ENCODE data around the gene COQ7. TPM values are rescaled to one million over a fixed set of nuclear protein-coding genes. Genes with fewer than 3 reads are reported as not detected.

COQ7 gene
- total RNA-seq, 3 donors from 2014 or later: 30.3 to 34.2 (median 34.1) TPM

DNA sequence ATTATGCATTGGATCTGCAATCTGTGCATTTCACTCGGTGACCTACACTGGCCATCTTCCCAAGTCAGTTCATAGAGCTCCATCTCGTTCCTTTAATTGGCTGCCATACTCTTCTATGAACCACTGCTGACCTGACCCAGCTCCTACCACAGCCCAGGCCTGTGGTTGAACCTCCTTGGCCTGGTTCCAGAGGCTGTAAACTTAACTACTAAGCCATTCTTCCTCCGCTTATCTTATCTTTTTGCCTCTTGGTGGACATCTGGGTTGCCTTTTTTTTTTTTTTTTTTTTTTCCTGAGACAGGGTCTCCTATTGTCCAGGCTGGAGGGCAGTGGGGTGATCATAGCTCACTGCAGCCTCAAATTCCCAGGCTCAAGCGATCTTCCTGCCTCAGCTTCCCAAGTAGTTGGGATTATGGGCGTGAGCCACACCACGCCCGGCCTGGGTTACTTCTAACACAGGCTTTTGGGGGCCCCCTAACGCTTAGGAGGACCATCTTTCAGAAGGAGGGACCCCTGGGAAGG lies 18.3 kb downstream of the COQ7 start:
- peak; percentile 73 for ATAC-seq
- intact Hi-C loops (cut with DNase I, micrococcal nuclease): loop anchor here (5.0 kb wide), 3 partner anchors 82 to 417 kb away; partner anchors contain the start of gene SYT17 (in 1 of the 2)
- Histone ChIP-seq H3K9me3 (no peaks in the 10 kb centered on the region), H3K36me3 (ENCODE audit: low read depth) (no peaks in the 10 kb centered on the region), H3K4me1 (ENCODE audit: low read depth) (peaks cover 7% of the 10 kb centered on the region), H3K4me3 (no peak overlapping the region)
- TF ChIP-seq, protein P1, sequence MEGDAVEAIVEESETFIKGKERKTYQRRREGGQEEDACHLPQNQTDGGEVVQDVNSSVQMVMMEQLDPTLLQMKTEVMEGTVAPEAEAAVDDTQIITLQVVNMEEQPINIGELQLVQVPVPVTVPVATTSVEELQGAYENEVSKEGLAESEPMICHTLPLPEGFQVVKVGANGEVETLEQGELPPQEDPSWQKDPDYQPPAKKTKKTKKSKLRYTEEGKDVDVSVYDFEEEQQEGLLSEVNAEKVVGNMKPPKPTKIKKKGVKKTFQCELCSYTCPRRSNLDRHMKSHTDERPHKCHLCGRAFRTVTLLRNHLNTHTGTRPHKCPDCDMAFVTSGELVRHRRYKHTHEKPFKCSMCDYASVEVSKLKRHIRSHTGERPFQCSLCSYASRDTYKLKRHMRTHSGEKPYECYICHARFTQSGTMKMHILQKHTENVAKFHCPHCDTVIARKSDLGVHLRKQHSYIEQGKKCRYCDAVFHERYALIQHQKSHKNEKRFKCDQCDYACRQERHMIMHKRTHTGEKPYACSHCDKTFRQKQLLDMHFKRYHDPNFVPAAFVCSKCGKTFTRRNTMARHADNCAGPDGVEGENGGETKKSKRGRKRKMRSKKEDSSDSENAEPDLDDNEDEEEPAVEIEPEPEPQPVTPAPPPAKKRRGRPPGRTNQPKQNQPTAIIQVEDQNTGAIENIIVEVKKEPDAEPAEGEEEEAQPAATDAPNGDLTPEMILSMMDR (IDR thresholded peaks at IDR 0.05): no peak
- peak in 2 of 3 donors; percentile 49 to 88 for DNase-seq

DNA sequence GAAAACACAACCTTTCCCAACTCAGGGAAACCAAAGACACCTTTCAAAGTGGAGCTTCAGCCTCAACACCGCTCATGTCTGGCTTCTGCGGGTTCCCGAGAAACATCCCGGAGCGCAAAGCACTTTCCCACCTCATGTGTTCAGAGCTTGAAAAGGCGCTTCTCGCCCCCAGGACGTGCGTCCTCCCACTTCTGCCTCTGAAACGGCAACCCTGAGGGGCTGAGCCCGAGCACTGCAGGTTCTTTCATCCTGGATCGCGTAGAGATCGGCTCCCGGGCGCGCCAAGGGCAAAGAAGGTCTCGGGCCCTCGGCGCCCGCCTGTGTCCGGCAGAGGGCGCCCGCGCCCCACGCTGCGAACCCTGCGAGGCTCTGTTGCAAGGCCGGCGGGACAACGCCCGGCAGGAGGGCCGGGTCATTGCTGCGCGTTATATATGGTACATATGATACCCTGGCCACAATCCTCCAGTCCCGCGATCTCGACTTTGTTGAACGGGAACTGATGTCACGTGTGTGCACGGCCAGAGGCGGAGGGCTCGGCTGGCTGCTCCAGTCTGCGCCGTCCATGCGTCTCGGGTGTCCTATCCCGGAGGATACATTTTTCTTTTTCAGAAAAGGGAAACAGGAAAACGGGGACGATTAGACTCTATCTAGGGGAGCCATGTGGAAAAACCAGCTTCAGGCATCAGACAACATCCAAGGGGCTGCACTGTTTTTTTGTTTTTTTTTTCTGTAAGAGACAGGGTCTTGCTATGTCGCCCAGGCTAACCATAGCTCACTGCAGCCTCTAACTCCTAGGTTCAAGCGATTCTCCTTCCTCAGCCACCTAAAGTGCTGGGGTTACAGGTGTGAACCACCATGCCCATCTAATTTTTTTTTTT lies 19.1 kb downstream of the COQ7 start:
- no peaks in the 10 kb centered on the region for H3K36me3 ChIP-seq (ENCODE audit: low read depth)
- DNase-seq (peak; percentile 92 to 94 (median 92)), ATAC-seq (peak; percentile 99)
- H3K4me3 ChIP-seq: no peak overlapping the region
- intact Hi-C loops (cut with DNase I, micrococcal nuclease): loop anchor here (5.0 kb wide), 3 partner anchors 81 to 416 kb away; partner anchors contain the start of gene SYT17 (in 1 of the 2)
- H3K4me1 ChIP-seq (ENCODE audit: low read depth): peaks cover 7% of the 10 kb centered on the region
- H3K9me3 ChIP-seq: no peaks in the 10 kb centered on the region
- TF ChIP-seq, protein P1 (IDR thresholded peaks at IDR 0.05): peak; percentile 98

DNA sequence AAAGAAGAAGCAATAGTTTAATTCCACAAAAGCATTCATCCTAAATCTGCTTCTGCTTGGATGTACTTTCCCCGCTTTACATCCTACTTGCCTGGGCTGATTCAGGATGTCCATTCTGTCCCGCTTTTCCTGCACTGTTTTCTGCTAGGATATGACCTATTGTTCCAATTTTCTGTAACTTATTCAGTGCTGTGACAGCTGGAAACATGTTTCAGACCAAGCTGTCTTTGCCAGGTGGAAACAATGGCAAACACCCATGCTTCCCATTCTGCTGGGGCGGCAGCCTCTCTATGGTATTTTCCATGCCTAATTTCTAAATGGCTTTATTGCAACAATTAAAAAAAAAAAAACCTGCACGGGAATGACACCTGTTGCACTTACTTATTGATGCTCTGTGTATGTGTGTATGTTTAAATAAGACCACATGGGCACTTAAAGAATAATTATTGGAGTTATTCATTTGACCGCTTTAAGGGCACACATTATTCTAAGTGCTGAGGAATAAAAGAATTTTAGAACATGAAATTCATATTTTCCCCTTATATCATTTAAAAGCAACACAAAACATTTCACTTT lies 21.0 kb downstream of the COQ7 start:
- intact Hi-C loops (cut with DNase I, micrococcal nuclease): loop anchor here (5.0 kb wide), 3 partner anchors 79 to 414 kb away; partner anchors contain the start of gene SYT17 (in 1 of the 2)

DNA sequence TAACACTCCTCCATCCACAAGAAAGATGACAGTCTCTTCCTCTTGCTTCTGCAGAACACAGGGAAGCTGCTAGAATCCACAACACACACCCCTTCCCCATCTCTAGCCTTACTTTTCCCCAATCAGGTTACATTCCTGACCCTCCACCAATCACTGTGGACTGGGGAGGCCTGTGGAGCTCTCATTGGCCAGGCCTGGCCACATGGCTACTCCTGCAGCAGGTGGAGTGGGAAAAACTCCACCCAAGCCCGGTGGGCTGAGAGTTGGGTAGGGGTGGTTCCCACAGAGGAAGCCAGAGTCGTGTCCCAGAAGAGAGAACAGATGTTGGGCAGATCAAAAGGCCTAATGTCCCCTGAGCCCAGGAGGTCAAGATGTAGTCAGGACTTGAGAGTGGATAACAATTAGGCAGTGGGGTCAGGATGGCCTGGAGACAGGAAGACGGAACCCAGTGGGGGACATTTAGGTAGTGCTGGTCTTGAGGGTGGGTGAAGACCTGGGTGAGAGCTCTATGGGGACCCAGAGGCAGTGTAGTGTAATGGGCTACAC lies 22.1 kb downstream of the COQ7 start:
- intact Hi-C loops (cut with DNase I, micrococcal nuclease): loop anchor here (5.0 kb wide), 3 partner anchors 78 to 413 kb away; partner anchors contain the start of gene SYT17 (in 1 of the 2)
- Histone ChIP-seq H3K4me1 (ENCODE audit: low read depth) (peaks cover 7% of the 10 kb centered on the region), H3K9me3 (no peaks in the 10 kb centered on the region)

More for the DNA sequence above, 21.0 kb downstream of the COQ7 start:
- Histone ChIP-seq H3K36me3 (ENCODE audit: low read depth) (no peaks in the 10 kb centered on the region), H3K4me1 (ENCODE audit: low read depth) (peaks cover 7% of the 10 kb centered on the region), H3K4me3 (no peak overlapping the region), H3K9me3 (no peaks in the 10 kb centered on the region)
- DNase-seq (no peak), ATAC-seq (no peak)
- TF ChIP-seq, protein P1 (IDR thresholded peaks at IDR 0.05): no peak

DNA sequence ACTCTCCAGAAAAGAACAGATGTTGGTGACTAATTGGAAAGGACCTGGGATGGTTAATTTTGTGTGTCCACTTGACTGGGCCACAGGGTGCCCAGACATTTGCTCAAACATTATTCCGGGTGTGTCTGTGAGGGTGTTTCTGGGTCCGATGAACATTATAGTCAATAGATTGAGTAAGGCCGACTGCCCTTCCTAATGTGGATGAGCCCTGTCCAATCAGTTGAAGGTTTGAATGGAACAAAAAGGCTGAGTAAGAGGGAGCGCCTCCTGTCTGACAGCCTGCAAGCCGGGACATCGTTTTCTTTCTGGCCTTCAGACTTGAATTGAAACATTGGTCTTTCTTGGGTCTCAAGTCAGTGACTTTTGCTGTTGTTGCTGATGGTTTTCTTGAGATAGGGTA lies 23.5 kb downstream of the COQ7 start:
- DNase-seq (no peak), ATAC-seq (no peak)
- Histone ChIP-seq H3K4me3 (no peak overlapping the region), H3K36me3 (ENCODE audit: low read depth) (no peaks in the 10 kb centered on the region), H3K9me3 (no peaks in the 10 kb centered on the region), H3K4me1 (ENCODE audit: low read depth) (peaks cover 10% of the 10 kb centered on the region)
- intact Hi-C loops (cut with DNase I, micrococcal nuclease): no loop called here
- TF ChIP-seq, protein P1 (IDR thresholded peaks at IDR 0.05): no peak

More for the DNA sequence above, 22.1 kb downstream of the COQ7 start:
- no peak for ATAC-seq
- DNase-seq: no peak
- TF ChIP-seq, protein P1 (IDR thresholded peaks at IDR 0.05): no peak
- H3K36me3 ChIP-seq (ENCODE audit: low read depth): no peaks in the 10 kb centered on the region
- H3K4me3 ChIP-seq: no peak overlapping the region
